Measurements from ENCODE around the gene WDR88. TPM values are rescaled to one million over a fixed set of nuclear protein-coding genes. Genes with fewer than 3 reads are reported as not detected.

Gene WDR88
- total and polyA plus RNA-seq, 2 of the 13 experiments (the other 11 are each of a cell fraction or from before 2014, with no cell fraction given): not detected

DNA sequence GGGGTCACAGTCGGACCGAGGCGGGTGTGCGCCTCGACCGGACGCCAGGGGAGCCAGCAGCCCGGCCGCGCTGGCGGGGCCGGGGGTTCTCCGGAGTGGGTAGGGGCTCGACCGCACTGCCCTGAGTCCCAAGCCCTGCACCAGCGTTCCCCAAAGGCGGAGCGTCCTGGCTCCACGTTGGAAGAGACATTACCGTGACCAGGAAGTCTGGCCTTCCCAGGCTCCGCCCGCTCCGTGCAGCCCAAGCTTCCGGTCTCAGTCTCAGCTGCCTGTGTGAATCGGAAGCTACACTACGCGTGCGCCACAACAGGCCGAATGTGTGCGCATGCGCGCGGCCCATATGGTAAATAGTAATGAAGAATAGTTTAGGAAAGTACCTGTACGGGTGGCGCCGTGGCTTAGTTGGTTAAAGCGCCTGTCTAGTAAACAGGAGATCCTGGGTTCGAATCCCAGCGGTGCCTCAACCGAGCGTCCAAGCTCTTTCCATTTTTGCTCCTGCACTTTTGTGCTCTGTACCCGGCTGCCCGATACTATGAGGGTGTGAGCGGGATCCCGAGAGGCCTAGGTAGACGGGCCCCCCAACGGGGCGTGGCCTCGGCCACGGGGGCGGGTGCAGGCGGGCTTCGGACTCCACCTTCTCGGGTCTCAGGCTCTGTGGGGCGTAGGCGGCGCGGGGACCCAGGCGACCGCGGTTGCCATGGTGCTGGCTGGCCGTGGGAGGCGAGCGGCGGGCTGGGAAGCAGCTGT, 44.9 kb downstream of the WDR88 start (continued):
- TF ChIP-seq, protein P1, sequence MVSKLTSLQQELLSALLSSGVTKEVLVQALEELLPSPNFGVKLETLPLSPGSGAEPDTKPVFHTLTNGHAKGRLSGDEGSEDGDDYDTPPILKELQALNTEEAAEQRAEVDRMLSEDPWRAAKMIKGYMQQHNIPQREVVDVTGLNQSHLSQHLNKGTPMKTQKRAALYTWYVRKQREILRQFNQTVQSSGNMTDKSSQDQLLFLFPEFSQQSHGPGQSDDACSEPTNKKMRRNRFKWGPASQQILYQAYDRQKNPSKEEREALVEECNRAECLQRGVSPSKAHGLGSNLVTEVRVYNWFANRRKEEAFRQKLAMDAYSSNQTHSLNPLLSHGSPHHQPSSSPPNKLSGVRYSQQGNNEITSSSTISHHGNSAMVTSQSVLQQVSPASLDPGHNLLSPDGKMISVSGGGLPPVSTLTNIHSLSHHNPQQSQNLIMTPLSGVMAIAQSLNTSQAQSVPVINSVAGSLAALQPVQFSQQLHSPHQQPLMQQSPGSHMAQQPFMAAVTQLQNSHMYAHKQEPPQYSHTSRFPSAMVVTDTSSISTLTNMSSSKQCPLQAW (CRISPR knock-in tag; IDR thresholded peaks at IDR 0.05): peak; percentile 81
- 0 out of 2 replicates have a peak, but pooled peaks have one; percentile 51 for TF ChIP-seq MEIS1 (CRISPR knock-in tag; IDR thresholded peaks at IDR 0.05; ENCODE audit: borderline replicate concordance)
- TF ChIP-seq ZNF143 (CRISPR knock-in tag; IDR thresholded peaks at IDR 0.05): no peak; the same call in 1 of the 2 replicates
- no peak for TF ChIP-seq TCF12 (IDR thresholded peaks at IDR 0.05)
- TF ChIP-seq TCF12 (CRISPR knock-in tag; IDR thresholded peaks at IDR 0.05): peak; percentile 23; the same call in 1 of the 2 replicates
- peak; percentile 67 for TF ChIP-seq RBM39 (IDR thresholded peaks at IDR 0.05; ENCODE audit: low read depth, low read length, poor library complexity, severe bottlenecking)
- no peak for TF ChIP-seq ZEB1 (IDR thresholded peaks at IDR 0.05; ENCODE audit: insufficient replicate concordance, low read depth)
- TF ChIP-seq CBFB (CRISPR knock-in tag; IDR thresholded peaks at IDR 0.05): peak; percentile 52; the same call in 1 of the 2 replicates
- TF ChIP-seq POLR2A (IDR thresholded peaks at IDR 0.05; ENCODE audit: insufficient read depth in 1 of 2, low read depth in 2 of 2, low read length in 2 of 2): peak; percentile 98 to 99
- TF ChIP-seq ELF3 (CRISPR knock-in tag; IDR thresholded peaks at IDR 0.05): peak; percentile 95
- peak; percentile 12; the same call in 1 of the 2 replicates for TF ChIP-seq NFYB (CRISPR knock-in tag; IDR thresholded peaks at IDR 0.05)
- TF ChIP-seq, protein P2, sequence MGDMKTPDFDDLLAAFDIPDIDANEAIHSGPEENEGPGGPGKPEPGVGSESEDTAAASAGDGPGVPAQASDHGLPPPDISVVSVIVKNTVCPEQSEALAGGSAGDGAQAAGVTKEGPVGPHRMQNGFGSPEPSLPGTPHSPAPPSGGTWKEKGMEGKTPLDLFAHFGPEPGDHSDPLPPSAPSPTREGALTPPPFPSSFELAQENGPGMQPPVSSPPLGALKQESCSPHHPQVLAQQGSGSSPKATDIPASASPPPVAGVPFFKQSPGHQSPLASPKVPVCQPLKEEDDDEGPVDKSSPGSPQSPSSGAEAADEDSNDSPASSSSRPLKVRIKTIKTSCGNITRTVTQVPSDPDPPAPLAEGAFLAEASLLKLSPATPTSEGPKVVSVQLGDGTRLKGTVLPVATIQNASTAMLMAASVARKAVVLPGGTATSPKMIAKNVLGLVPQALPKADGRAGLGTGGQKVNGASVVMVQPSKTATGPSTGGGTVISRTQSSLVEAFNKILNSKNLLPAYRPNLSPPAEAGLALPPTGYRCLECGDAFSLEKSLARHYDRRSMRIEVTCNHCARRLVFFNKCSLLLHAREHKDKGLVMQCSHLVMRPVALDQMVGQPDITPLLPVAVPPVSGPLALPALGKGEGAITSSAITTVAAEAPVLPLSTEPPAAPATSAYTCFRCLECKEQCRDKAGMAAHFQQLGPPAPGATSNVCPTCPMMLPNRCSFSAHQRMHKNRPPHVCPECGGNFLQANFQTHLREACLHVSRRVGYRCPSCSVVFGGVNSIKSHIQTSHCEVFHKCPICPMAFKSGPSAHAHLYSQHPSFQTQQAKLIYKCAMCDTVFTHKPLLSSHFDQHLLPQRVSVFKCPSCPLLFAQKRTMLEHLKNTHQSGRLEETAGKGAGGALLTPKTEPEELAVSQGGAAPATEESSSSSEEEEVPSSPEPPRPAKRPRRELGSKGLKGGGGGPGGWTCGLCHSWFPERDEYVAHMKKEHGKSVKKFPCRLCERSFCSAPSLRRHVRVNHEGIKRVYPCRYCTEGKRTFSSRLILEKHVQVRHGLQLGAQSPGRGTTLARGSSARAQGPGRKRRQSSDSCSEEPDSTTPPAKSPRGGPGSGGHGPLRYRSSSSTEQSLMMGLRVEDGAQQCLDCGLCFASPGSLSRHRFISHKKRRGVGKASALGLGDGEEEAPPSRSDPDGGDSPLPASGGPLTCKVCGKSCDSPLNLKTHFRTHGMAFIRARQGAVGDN (CRISPR knock-in tag; IDR thresholded peaks at IDR 0.05): peak; percentile 80
- TF ChIP-seq, protein P3, sequence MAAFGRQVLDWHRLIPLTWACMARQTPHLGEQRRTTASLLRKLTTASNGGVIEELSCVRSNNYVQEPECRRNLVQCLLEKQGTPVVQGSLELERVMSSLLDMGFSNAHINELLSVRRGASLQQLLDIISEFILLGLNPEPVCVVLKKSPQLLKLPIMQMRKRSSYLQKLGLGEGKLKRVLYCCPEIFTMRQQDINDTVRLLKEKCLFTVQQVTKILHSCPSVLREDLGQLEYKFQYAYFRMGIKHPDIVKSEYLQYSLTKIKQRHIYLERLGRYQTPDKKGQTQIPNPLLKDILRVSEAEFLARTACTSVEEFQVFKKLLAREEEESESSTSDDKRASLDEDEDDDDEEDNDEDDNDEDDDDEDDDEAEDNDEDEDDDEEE (CRISPR knock-in tag; IDR thresholded peaks at IDR 0.05): no peak
- TF ChIP-seq, protein P4, sequence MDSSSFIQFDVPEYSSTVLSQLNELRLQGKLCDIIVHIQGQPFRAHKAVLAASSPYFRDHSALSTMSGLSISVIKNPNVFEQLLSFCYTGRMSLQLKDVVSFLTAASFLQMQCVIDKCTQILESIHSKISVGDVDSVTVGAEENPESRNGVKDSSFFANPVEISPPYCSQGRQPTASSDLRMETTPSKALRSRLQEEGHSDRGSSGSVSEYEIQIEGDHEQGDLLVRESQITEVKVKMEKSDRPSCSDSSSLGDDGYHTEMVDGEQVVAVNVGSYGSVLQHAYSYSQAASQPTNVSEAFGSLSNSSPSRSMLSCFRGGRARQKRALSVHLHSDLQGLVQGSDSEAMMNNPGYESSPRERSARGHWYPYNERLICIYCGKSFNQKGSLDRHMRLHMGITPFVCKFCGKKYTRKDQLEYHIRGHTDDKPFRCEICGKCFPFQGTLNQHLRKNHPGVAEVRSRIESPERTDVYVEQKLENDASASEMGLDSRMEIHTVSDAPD (CRISPR knock-in tag; IDR thresholded peaks at IDR 0.05): peak; percentile 17; the same call in 1 of the 2 replicates
- TF ChIP-seq ZNF333 (CRISPR knock-in tag; IDR thresholded peaks at IDR 0.05; ENCODE audit: borderline replicate concordance): peak; percentile 42; the same call in 1 of the 2 replicates
- TF ChIP-seq RBM22 (optimal IDR thresholded peaks at IDR 0.05; ENCODE audit: low read length): peak; percentile 97
- peak; percentile 63; the same call in 1 of the 2 replicates for TF ChIP-seq GATAD2A (CRISPR knock-in tag; IDR thresholded peaks at IDR 0.05)
- TF ChIP-seq, protein P5, sequence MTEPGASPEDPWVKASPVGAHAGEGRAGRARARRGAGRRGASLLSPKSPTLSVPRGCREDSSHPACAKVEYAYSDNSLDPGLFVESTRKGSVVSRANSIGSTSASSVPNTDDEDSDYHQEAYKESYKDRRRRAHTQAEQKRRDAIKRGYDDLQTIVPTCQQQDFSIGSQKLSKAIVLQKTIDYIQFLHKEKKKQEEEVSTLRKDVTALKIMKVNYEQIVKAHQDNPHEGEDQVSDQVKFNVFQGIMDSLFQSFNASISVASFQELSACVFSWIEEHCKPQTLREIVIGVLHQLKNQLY (CRISPR knock-in tag; IDR thresholded peaks at IDR 0.05): peak; percentile 11; the same call in 1 of the 2 replicates
- TF ChIP-seq NKX3-1 (CRISPR knock-in tag; IDR thresholded peaks at IDR 0.05): no peak; the same call in 1 of the 2 replicates
- no peak for TF ChIP-seq NONO (IDR thresholded peaks at IDR 0.05)
- TF ChIP-seq NONO (CRISPR knock-in tag; conservative IDR thresholded peaks at IDR 0.05): peak; percentile 73
- TF ChIP-seq NBN (conservative IDR thresholded peaks at IDR 0.05): no peak
